PC-9 (cell line): ENCODE data around the gene MAGEE1.

Source experiments
- EZH2 ChIP-seq: fragments of 200-600 bp; sonication (generic); IDR thresholded peaks from 2 replicates; pipeline ENCODE4 v1.8.0; 2017; ENCODE audit warnings: antibody characterized with exemption, low read depth
- TF ChIP-seq, protein P1 (sequence below): fragments of 200-600 bp; sonication (generic); conservative IDR thresholded peaks from 2 replicates; pipeline ENCODE4 v1.6.1; 2017; ENCODE audit warnings: mixed run types, antibody characterized with exemption, mild to moderate bottlenecking, moderate library complexity

DNA sequence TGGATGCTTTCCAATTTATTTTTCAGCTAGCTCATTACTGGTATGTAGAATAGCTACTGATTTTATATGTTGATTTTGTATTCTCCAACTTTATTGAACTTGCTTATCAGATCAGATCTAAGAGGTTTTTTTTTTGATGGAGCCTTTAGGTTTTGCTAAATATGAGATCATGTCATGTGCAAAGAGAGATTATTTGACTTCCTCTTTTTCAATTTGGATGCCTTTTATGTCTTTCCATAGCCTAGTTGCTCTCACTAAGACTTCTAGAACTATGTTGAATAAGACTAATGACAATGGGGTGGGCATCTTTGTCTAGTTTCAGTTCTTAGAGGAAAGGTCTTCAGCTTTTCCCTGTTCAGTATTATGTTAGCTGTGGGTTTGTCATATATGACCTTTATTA, 11.7 kb downstream of the MAGEE1 start:
- no peak for TF ChIP-seq EZH2
- TF ChIP-seq, protein P1, sequence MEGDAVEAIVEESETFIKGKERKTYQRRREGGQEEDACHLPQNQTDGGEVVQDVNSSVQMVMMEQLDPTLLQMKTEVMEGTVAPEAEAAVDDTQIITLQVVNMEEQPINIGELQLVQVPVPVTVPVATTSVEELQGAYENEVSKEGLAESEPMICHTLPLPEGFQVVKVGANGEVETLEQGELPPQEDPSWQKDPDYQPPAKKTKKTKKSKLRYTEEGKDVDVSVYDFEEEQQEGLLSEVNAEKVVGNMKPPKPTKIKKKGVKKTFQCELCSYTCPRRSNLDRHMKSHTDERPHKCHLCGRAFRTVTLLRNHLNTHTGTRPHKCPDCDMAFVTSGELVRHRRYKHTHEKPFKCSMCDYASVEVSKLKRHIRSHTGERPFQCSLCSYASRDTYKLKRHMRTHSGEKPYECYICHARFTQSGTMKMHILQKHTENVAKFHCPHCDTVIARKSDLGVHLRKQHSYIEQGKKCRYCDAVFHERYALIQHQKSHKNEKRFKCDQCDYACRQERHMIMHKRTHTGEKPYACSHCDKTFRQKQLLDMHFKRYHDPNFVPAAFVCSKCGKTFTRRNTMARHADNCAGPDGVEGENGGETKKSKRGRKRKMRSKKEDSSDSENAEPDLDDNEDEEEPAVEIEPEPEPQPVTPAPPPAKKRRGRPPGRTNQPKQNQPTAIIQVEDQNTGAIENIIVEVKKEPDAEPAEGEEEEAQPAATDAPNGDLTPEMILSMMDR: no peak
